HG03457 (cell line): ENCODE data around the gene MESP1.

Source experiments
- ATAC-seq: cut with Tn5 transposase; IDR thresholded peaks from one replicate; pipeline ENCODE4 v1.9.1; 2021; ENCODE audit warnings: moderate number of reproducible peaks; ENCODE audit not compliant: unreplicated experiment

Gene MESP1

DNA sequence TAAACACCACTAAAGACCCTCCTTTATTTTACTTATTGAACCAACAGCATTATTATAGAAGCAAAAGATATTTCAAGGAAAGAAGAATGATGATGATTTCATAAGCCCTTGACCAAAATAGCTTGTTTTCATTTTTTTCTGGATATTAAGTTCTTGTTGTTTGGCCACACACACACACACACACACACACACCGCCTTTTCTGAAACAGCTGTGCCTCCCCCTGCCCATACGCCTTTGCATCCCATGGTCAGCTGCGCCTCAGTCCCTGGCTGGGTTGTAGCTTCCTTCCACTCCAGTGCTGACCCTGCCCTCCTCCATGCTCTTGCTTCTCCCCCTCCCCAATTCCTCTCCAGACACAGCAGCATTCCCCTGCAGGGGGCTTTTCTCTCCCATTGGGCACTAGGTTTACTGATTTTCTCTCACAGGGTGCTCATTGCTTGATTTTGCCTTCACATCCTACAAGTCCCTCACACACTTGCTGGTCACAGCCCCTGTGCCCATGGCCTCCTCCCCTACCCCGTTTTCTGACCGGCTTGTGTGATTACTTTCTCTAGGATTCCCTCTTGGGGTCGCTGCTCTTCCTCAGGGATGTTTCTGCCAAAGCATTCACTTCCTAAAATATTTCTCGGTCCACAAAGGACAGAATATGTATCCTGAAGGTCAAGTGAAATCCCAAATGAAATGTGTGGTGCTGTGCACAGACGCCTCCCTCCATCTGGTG, 18.4 kb downstream of the MESP1 start:
- no peak for ATAC-seq

DNA sequence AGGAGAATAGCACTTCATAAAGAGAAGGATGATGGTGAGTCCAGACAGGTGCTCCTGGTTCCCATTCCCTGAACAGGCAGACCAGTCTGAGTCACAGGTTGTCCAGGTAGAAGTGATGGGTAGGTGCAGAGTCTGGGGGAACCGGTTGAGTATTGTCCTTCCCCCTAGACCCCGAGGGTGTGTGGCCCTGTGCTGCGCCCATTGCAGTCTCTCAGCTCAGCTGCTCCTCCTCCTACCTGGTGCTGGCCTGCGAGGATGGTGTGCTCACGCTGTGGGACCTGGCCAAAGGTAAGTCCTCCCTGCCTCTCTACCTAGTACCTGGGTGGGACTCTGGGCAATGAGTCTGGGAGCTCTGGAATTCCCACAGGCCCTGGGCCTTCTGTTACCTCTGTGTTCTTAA, 19.8 kb downstream of the MESP1 start:
- no peak for ATAC-seq

DNA sequence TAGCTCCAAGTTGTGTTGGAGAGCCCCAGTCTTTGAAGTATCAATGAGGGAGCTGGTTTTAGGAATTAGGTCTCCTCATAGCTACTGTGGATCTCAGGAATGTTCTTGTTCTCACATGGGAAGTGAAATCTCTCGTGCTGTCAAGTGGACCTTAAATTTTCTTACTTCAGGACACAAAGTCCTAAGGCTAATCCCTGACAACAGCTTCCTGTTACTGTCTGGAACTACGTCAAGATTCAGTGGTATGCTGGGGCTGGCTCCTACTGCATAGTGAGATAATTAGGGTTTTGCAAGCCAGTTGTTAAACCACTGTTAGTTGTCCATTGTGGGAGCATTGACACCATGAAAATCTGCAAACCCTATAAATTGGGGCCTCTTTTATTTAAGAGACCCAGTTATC, 22.8 kb downstream of the MESP1 start:
- ATAC-seq, result no peak

DNA sequence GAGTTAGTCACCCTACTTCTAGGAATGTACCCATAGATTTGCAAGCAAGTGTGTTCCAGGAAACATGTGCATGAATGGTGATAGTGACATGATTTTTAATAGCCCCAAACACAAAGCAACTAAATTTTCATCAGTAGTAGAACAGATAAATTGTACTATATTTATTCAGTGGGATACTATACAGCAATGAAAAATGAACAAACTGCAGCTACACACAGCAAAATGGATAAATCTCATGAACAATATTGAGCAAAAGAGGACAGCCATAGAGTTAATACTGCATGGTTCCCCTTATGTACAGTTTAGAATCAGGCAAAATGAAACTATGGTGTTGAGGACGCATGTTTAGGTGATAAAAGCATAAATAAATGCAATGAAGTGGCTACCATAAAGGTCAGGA, 26.0 kb downstream of the MESP1 start:
- no peak for ATAC-seq

DNA sequence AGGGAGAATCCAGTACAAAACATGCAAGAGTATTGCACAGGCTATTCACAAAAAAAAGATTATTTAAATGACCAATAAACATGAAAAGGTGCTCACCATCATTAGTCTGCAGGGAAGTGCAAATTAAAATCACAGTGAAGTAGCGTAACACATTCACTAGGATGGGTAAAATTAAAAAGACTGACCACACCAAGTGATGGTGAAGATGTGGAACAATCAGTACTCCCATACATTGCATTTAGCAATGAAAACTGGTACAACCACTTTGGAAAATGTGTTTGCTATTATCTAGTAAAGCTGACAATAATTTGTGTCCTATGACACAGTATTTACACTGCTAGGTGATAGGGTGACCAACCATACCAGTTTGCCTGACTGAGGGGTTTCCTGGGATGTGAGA, 26.4 kb downstream of the MESP1 start:
- no peak for ATAC-seq

DNA sequence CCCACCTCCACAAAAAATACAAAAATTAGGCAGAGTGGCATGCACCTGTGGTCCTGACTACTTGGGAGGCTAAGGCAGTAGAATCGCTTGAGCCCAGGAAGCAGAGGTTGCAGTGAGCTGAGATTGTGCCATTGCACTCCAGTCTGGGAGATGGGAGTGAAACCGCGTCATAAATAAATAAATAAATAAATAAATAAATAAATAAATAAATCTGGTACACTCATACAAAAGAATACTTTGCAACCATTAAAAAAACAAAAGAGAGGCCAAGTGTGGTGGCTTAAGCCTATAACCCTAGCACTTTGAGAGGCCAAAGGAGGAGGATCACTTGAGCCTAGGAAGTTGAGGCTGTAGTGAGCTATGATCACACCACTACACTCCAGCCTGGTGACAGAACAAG, 28.0 kb downstream of the MESP1 start:
- no peak for ATAC-seq

DNA sequence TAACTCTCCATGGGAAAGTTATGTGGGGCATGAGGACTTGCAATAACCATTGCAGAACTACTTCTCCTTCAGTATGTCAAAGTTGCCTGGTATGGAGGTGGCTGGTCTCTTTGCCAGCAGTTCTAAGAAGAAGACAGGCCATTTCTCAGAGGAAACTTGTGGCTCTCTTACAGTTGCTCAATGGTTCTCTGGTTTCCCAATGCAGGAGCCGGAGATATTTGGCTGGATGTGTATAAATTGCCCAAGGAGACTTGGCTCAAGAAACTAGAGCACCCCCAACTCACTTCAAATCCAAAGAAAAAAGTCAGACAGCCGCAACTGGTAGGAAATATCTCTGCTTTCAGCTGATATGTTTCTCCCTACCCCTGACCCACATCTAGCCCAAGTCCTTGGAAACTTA, 36.3 kb downstream of the MESP1 start:
- no peak for ATAC-seq

DNA sequence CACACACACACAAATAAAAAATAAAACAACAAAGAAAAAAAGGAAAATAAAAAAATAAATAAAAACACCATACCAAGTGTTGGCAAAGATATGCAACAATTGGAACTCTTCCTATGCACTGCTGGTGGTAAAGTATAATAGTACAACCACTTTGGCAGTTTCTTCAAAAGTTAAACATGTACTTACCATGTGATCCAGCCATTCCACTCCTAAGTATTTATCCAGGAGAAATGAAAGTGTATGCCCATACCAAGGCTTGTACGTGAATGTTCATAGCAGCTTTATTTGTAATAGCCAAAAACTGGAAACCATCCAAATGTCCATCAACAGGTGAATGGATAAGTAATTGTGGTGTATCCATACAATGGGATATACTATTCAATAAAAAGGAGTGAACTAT, 43.5 kb downstream of the MESP1 start:
- no peak for ATAC-seq

DNA sequence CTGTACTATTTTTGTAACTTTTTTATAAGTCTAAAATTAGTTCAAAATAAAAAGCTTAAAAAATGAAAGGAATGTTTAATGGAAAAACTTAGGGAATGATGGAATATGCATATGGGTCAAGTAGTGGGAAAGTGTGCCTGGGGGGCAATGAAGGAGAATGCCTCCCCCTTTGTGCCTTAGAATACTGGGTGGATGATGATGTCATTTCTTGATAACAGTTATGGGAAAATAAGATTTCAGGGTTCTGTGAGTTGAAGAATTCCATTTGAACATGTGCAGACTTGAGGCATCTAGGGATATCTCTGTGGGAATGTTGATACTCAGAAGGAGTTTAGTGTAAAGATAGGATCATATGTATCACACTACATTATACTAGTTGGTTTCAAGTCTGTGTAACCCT, 46.6 kb downstream of the MESP1 start:
- ATAC-seq, result no peak
